Measurements from ENCODE around the gene ADH1A. TPM values are rescaled to one million over a fixed set of nuclear protein-coding genes. Genes with fewer than 3 reads are reported as not detected.

Gene ADH1A
- total RNA-seq, 4 donors from 2014 or later = not detected

Other genes with a start within 250 kb of the ADH1A start
- 10 to 100 TPM; 42.9 to 83.9 (median 63.8) TPM for gene ADH5, start 202.2 kb downstream of the ADH1A start, total RNA-seq
- gene ADH4, start 146.7 kb downstream of the ADH1A start, total RNA-seq = 1 to 10 TPM in 1 of 4 donors, under 1 TPM in 2, not detected in 1; 0.89 to 2.0 (median 0.98) TPM
- gene ADH6, start 71.7 kb downstream of the ADH1A start, total RNA-seq = 10 to 100 TPM in 3 of 4 donors, 1 to 10 TPM in 1; 2.5 to 18.8 (median 12.1) TPM
- gene ADH1B, start 30.4 kb upstream of the ADH1A start, total RNA-seq = 100 to 1,000 TPM in 3 of 4 donors, 10 to 100 TPM in 1; 72.9 to 318 (median 212) TPM
- gene ADH1C, start 61.8 kb upstream of the ADH1A start, total RNA-seq = 1 to 10 TPM in 1 of 4 donors, under 1 TPM in 2, not detected in 1; 0.36 to 1.6 (median 0.64) TPM
- gene ADH7, start 144.4 kb upstream of the ADH1A start, total RNA-seq = 1 to 10 TPM in 2 of 4 donors, under 1 TPM in 2; 0.24 to 1.2 (median 0.76) TPM
- gene C4orf17, start 220.0 kb upstream of the ADH1A start, total RNA-seq = not detected